ENCODE measurements around the gene ABI1.

The ABI1 gene

DNA sequence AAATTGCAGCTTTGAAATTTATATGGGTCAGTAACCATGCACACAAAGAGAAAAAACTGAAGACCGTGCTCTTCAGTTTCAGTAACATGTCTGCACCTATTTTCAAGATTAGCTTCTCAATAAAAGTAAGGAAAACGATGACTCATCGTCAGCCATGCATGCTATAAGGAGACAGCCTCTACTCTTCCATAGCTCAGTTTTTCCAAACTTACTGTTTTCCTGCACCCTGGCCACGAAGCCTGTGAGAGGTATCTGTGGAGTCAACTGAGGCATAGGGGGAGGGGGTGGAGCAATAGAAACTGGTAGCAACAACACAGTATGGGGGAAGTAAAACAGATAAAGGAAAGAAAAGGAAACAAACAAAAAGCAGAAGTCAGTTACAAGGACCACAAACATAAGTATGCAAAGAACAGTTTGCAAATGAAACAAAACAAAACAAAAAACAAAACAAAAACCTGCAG, 105.3 kb downstream of the ABI1 start:
- DNase-seq = no peak

- DNase-seq = no peak
Observed at GRCh38 chr10:26746061-26746460, 114.7 kb downstream of the ABI1 start.

- DNase-seq = no peak
Observed at GRCh38 chr10:26743841-26744240, 116.9 kb downstream of the ABI1 start.

GRCh38 chr10:26743091-26743490, 117.7 kb downstream of the ABI1 start:
- DNase-seq = no peak

GRCh38 chr10:26741368-26741767, 119.4 kb downstream of the ABI1 start:
- DNase-seq = no peak

DNA sequence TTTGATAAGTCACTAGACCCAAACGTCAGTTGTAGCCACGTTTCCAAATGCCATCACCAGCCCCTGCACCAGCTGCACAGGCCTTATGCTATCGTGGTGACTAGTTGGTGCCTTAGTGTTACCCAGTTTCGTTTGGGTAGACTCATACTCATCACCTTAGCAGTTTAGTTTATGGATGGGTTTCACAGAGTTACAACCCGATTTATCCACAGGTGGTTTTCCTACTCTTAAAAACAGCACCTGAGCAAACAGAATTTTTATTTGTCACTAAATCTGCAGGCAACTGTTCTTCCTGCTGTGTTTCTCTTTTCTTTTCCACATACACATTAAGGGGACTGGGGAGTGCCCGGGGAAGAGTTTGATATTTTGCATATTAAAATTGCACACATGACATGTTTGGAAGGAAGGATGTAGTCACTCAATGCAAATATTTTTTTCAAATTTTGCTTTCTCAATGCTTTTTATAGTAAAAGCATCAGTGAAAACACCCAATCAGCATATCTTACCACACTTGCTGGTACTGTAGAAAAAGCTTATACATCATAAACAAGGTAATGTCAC, 121.6 kb downstream of the ABI1 start:
- no peak for DNase-seq

DNA sequence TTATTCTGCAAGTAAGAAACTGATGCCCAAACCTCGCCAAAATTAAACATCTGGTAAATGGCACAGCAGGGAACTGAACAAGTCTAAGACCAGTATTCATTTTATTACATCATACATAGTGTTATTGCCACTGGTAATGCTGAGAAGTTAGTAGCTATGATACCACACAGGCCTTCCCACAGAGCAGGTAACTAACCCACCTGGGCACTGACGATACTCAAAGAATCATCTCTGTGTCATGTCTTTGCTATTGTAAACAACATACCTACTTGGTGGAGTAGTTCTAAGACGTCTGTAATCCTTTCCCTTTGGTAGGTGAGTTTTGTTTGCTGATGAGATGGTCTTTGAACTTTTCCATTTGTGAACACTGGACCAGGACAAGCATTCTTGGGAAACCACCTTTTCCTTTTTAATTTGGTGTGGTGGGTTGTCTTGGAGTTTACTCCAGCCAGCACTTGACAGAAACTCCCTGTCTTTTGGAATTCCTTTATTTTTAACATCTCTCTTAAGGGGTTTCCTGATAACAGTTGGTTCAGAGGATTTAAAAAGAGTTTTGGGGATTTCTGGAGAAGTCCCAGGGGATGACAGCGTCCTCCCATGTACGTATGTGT, 122.4 kb downstream of the ABI1 start:
- no peak for DNase-seq

DNA sequence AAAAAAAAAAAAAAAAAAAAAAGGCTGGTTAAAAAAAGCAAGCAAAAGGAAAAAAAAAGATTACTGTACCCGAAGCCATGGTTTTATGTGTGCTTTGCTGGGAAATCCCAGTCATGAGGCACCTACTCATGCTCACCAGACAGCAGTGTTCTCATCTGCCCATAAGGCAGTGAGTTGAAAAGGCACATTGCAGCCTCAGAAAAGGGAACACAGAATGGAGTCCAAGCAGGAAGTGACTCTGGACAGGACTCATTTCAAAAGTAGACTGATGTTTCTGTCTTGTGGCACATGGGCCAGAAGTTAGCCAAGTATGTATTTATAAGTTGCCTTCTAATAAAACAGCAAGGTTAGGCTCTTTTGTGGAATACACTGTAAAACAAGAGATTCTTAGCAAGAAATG, 123.0 kb downstream of the ABI1 start:
- no peak for DNase-seq

DNA sequence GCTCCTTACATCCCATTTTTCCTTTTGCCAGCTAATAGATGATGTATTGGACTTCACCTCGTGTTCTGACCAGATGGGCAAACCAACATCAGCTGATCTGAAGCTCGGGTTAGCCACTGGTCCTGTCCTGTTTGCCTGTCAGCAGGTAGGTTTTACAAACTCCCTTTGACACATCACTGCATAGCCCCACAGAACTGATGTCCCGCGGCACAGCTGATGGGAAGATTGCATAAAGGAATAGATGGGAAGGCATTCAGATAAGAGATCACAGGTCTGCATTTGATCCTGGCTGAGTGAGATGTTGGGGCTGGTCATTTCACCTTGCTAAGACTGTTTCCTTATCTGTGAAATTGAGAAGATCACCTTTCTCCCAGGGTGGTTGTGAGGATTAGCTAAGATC, 125.3 kb downstream of the ABI1 start:
- no peak for DNase-seq

DNA sequence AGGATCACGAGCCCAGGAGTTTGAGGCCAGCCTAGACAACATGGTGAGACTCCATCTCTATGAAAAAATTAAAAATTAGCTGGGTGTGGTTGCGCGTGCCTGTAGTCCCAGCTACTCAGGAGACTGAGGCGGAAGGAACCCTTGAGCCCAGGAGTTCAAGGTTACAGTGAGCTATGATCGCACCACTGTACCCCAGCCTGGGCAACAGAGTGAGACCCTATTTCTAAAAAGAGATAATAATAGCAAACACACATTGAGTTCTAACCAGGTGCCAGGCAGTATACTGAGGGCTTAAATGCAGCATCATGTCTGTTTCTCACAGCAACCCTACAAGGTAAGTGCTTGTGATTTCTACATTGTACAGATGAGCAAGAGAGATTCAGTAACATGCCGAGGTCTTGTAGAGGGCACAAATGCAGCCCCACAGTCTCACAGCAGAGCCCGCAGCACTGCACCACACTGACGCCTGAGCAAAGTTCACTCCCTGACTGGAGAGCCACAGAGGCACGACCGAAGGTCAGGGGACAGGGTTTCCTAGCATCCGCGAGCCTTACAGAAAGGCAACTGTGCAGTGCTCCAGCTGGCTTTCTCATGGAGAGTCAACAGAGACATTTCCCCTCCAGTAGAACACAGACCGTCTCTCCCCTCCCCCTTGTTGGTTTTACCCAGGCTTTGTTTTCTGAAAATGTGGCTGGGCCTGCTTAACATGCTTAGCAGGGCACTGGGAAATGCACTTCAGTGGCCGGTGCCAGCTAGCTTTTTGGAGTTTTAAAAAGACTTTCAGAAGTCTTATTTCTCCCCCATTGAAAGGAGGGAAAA, 126.8 kb downstream of the ABI1 start:
- DNase-seq = no peak

DNA sequence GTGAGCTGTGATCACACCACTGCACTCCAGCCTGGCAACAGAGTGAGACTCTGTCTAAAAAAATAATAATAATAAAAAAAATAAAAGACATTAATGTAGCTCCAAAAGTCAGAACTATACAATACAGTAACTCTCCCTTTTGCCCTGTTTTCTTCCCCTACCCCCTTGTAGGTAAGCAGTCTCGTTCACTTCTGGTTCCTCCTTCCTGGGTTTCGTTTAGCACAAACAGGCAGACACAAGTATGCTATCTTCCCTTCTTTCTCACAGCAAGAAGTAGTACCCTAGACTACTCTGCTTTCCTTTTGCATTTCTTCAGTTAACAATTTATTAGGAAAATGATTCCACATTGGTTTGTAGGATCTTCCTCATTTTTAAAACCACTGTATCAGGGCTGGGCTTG, 130.2 kb downstream of the ABI1 start:
- no peak for DNase-seq

DNA sequence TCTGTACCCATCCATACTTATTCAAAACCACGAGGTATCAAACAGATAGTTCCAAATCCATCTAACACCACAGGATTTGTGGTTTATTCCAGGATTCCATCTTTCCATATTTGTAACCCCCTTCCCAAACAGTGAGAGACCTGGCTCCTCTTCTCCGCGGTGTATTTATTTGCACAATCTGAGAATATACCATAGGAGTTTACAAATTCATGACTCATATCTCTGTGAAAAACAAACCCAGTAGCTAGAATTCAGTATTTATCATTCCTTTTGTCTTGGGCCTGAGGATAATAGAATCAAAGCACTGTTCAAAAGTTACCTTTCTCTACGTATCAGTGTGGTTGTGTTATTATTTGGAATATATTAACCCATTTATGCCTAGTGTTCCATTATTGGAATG, 131.4 kb downstream of the ABI1 start:
- DNase-seq = no peak

- no peak for DNase-seq
Observed at GRCh38 chr10:26728957-26729356, 131.8 kb downstream of the ABI1 start.

- no peak for DNase-seq
Observed at GRCh38 chr10:26727005-26727404, 133.8 kb downstream of the ABI1 start.

DNA sequence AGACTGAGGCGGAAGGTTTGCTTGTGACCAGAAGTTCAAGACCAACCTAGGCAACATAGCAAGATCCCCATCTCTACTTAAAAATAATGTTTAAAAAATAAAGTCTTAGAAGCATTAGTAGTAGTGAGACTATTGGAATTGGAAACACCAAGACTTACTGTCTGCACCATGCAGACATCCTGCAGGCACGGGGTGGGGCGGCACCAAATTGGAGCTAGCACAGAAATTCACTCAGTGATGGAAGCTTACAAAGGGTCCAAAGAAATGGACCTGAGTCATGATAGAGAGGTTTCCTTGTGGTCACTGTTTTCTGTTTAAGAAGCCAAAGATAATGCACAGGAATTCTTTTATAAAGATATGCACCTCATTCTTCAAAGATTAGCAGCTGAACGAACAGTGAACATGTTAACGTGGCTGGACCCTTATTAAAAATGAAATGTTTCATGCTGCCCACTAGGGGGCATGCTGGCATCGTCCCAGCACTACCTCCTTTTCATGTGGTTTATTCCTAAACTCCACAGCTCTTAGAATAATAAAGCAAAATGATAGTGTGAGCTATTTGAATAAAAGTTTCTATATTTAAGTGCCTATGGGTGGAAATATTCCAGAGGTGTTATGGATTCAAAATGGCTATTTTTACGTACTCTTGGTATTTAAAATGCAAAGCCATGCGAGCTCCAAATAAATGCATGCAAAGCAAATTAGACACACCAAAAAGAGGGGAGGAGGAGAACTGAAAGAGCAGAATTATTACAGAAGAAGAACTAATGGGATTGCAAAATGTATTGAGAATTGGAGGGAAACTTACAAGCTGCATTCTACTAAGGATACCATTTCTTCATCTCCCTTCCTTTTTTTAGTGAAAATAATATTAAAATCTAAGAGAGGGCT, 134.7 kb downstream of the ABI1 start:
- DNase-seq = no peak

- no peak for DNase-seq
Observed at GRCh38 chr10:26723016-26723415, 137.7 kb downstream of the ABI1 start.

DNA sequence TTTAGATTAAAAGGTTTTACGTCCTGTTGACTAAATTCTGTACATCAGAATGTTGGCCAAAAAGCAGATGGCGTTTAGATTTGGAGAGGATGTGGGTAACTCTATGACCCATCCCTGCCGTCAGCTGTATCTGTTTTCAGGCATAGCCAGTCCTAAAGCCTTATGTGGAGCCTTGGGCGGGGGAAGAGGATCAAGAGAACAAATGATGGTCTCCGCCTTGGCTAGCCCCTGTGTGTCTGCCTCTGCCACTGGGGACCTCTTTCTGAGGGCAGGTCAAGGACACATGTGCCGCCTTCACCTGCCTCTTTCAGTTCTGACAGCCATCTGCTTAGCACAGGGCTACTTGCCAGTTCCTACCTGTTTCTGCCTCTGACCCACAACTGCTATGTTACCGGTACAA, 139.2 kb downstream of the ABI1 start:
- no peak for DNase-seq

DNA sequence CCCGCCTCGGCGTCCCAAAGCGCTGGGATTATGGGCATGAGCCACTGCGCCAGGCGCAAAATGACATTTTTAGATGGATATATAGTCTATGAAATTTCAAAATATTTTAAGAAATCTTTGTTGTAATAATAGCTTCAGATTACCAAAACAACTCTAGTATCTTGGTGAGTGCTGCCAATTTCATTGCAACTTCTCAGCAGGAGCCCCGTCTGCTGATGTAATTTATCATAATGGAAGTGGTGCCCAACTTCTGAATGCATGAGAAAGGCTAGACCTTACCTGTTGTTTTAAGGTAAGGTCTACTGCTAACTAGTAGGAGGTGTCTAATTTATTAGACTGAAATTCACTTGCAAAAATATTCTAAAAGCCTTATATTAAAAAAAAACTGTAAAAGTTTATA, 143.3 kb downstream of the ABI1 start:
- no peak for DNase-seq

- no peak for DNase-seq
Observed at GRCh38 chr10:26715137-26715487, 145.6 kb downstream of the ABI1 start.

- DNase-seq = no peak
Observed at GRCh38 chr10:26714415-26715136, 146.2 kb downstream of the ABI1 start.

- DNase-seq = no peak
Observed at GRCh38 chr10:26711324-26711723, 149.4 kb downstream of the ABI1 start.

DNA sequence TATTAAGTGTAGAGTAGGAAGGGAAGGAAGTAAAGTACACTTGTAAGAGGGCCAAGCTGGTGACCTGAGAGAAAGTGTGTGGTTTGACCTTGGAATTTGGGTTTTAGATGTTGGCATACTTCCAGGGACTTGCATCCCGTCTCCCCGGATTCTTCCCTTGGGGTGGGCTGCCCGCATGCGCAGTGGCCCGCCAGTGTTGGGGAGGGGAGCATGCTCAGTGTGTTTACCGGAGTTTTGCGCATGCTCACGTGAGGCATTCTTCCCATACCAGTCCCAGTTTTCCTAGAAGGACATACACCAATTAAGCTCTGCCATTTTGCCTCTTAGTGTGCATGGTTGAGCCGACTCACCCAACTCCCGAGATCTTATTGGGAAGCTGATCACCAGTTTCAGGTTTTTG, 153.8 kb downstream of the ABI1 start:
- DNase-seq = no peak

- no peak for DNase-seq
Observed at GRCh38 chr10:26706206-26706605, 154.6 kb downstream of the ABI1 start.
